GM21528 (cell line): Measurements from ENCODE around the gene ESPN.

ENCODE experiments used
- ATAC-seq: cut with Tn5 transposase; IDR thresholded peaks from one replicate; pipeline ENCODE4 v1.9.1; 2021; ENCODE audit warnings: mild to moderate bottlenecking, moderate library complexity; ENCODE audit not compliant: unreplicated experiment, low FRiP score

Gene ESPN

GRCh38 chr1:6461538-6462411 is 37.2 kb downstream of the ESPN start:
- ATAC-seq = no peak

- no peak for ATAC-seq
These were observed 38.0 kb downstream of the ESPN start for GRCh38 chr1:6462412-6463119.

GRCh38 chr1:6463120-6463412 is 38.5 kb downstream of the ESPN start:
- ATAC-seq = no peak

GRCh38 chr1:6464514-6464836 is 39.9 kb downstream of the ESPN start:
- no peak for ATAC-seq

- ATAC-seq = no peak
These were observed 40.3 kb downstream of the ESPN start for GRCh38 chr1:6464915-6465314.

- ATAC-seq = no peak
These were observed 41.0 kb downstream of the ESPN start for GRCh38 chr1:6465461-6466005.

GRCh38 chr1:6466023-6466422 is 41.4 kb downstream of the ESPN start, which contains the start of gene TNFRSF25:
TSS of gene TNFRSF25 (minus strand) at chr1:6466173. CDS start at chr1:6466107, 66 bp downstream.
- no peak for ATAC-seq

GRCh38 chr1:6466751-6467150 is 42.2 kb downstream of the ESPN start:
- ATAC-seq = no peak

- ATAC-seq = no peak
These were observed 42.6 kb downstream of the ESPN start for GRCh38 chr1:6467224-6467623.

- ATAC-seq = no peak
These were observed 43.4 kb downstream of the ESPN start for GRCh38 chr1:6467744-6468688.

- no peak for ATAC-seq
These were observed 44.3 kb downstream of the ESPN start for GRCh38 chr1:6468729-6469461.

GRCh38 chr1:6470132-6471085 is 45.8 kb downstream of the ESPN start:
- ATAC-seq = no peak

- no peak for ATAC-seq
These were observed 46.8 kb downstream of the ESPN start for GRCh38 chr1:6471086-6471969.

GRCh38 chr1:6471970-6472368 is 47.4 kb downstream of the ESPN start:
- ATAC-seq = no peak

GRCh38 chr1:6472391-6472790 is 47.8 kb downstream of the ESPN start:
- ATAC-seq = no peak

GRCh38 chr1:6473156-6473555 is 48.6 kb downstream of the ESPN start:
- no peak for ATAC-seq

- ATAC-seq = no peak
These were observed 49.6 kb downstream of the ESPN start for GRCh38 chr1:6473974-6474814.
